ENCODE results near the gene SYCN. TPM values are rescaled to one million over a fixed set of nuclear protein-coding genes. Genes with fewer than 3 reads are reported as not detected.

Gene SYCN
- total RNA-seq, 2 donors from 2014 or later = not detected

Other genes with a start within 250 kb of the SYCN start
- under 1 TPM; 0.21 to 0.43 TPM for gene FBXO17, start 228.5 kb downstream of the SYCN start, total RNA-seq
- under 1 TPM; 0.43 to 0.66 TPM for gene FBXO27, start 171.7 kb downstream of the SYCN start, total RNA-seq
- not detected for gene ACP7, start 119.9 kb downstream of the SYCN start, total RNA-seq
- 10 to 100 TPM; 17.8 to 18.4 TPM for gene PAK4, start 78.5 kb downstream of the SYCN start, total RNA-seq
- gene NCCRP1, start 7.3 kb downstream of the SYCN start, total RNA-seq = not detected
- not detected for gene IFNL3, start 40.7 kb upstream of the SYCN start, total RNA-seq
- gene IFNL4, start 44.6 kb upstream of the SYCN start, total RNA-seq = not detected
- gene IFNL2, start 64.1 kb upstream of the SYCN start, total RNA-seq = not detected
- gene IFNL1, start 92.1 kb upstream of the SYCN start, total RNA-seq = under 1 TPM in 1 of 2 donors, not detected in 1; 0.42 TPM
- gene LRFN1, start 116.6 kb upstream of the SYCN start, total RNA-seq = 1 to 10 TPM; 3.7 to 10.0 TPM
- 100 to 1,000 TPM; 330 to 351 TPM for gene GMFG, start 131.8 kb upstream of the SYCN start, total RNA-seq
- 10 to 100 TPM; 52.8 to 75.1 TPM for gene SAMD4B, start 138.2 kb upstream of the SYCN start, total RNA-seq
- gene PAF1, start 186.8 kb upstream of the SYCN start, total RNA-seq = 10 to 100 TPM; 46.6 to 58.6 TPM
- gene MED29, start 187.1 kb upstream of the SYCN start, total RNA-seq = 10 to 100 TPM; 24.6 to 27.7 TPM
- 100 to 1,000 TPM in 1 of 2 donors, 10 to 100 TPM in 1; 67.4 to 265 TPM for gene ZFP36, start 202.6 kb upstream of the SYCN start, total RNA-seq
- 10 to 100 TPM; 51.2 to 69.4 TPM for gene PLEKHG2, start 208.4 kb upstream of the SYCN start, total RNA-seq
- gene RPS16, start 231.7 kb upstream of the SYCN start, total RNA-seq = 1,000 to 10,000 TPM; 2,984 to 3,090 TPM
- 100 to 1,000 TPM; 182 to 239 TPM for gene SUPT5H, start 241.3 kb upstream of the SYCN start, total RNA-seq